AG04450 (cell line): Measurements from ENCODE around the gene SLCO2A1. TPM values are rescaled to one million over a fixed set of nuclear protein-coding genes. Genes with fewer than 3 reads are reported as not detected.

ENCODE experiments used
- CTCF ChIA-PET: fragments of 300-600, 350-600 bp; formaldehyde crosslinking; extraction: SDS; loops from one replicate; lab custom pipeline; 2022; ENCODE audit warnings: antibody characterized with exemption, inconsistent platforms; lab: Charles Lee
- POLR2A ChIA-PET: fragments of 350-600 bp; formaldehyde crosslinking; extraction: SDS; loops from one replicate; lab custom pipeline; 2021; ENCODE audit warnings: antibody characterized with exemption, inconsistent platforms; lab: Yijun Ruan, JAX
- DNase-seq: peaks from one replicate; pipeline ENCODE4 v3.0.0-alpha.2; 2011; ENCODE audit warnings: low read depth, low spot score
- H3K27ac ChIP-seq: one replicate; pipeline ENCODE4 v1.5.1; 2012; ENCODE audit warnings: low read depth, low read length, control low read depth
- H3K27me3 ChIP-seq: one replicate; pipeline ENCODE4 v1.6.0; 2012; ENCODE audit warnings: low read length; ENCODE audit not compliant: control insufficient read depth, insufficient read depth
- H3K4me3 ChIP-seq: 2 replicates; pipeline ENCODE4 v1.5.1; 2011; ENCODE audit warnings: mild to moderate bottlenecking, low read depth, low read length, control low read depth
- H3K9me3 ChIP-seq: 2 replicates; pipeline ENCODE4 v1.5.1; 2012; ENCODE audit warnings: low read length; ENCODE audit not compliant: control insufficient read depth, insufficient read depth
- polyA plus RNA-seq: library from polyadenylated mRNA; depleted of rRNA; stranded (reverse); fragments of >200 nt; gene quantifications from 2 replicates; pipeline ENCODE4 v1.2.3, GENCODE V29; 2011
- TF ChIP-seq, protein P1 (sequence below): IDR thresholded peaks from 2 replicates; pipeline ENCODE4 v1.5.1; 2011; ENCODE audit warnings: low read depth, low read length, control low read depth, inconsistent platforms

Gene SLCO2A1
- polyA plus RNA-seq, 1 experiment, result 1.6 TPM

DNA sequence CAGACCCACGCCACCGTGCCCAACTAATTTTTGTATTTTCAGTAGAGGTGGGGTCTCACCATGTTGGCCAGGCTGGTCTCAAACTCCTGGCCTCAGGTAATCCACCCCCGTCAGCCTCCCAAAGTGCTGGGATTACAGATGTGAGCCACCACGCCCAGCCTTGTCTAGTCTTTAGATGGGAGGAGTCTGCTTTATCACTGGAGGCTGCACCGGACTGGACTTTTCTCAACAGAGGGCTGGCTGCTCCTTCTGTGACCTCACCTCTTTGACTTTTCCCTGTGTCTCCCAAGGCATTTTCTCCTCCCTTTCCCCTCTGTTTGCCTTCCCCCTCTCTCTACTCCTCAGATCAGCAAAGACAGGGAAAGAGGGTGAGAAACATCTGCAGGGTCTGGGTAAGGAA, 28.5 kb downstream of the SLCO2A1 start:
- CTCF ChIA-PET, result interaction anchor here (1.0 to 1.9 kb wide), 2 partner anchors 71 to 211 kb away, joined by 3 to 5 read pairs; no protein-coding TSS in a partner anchor
- TF ChIP-seq, protein P1, sequence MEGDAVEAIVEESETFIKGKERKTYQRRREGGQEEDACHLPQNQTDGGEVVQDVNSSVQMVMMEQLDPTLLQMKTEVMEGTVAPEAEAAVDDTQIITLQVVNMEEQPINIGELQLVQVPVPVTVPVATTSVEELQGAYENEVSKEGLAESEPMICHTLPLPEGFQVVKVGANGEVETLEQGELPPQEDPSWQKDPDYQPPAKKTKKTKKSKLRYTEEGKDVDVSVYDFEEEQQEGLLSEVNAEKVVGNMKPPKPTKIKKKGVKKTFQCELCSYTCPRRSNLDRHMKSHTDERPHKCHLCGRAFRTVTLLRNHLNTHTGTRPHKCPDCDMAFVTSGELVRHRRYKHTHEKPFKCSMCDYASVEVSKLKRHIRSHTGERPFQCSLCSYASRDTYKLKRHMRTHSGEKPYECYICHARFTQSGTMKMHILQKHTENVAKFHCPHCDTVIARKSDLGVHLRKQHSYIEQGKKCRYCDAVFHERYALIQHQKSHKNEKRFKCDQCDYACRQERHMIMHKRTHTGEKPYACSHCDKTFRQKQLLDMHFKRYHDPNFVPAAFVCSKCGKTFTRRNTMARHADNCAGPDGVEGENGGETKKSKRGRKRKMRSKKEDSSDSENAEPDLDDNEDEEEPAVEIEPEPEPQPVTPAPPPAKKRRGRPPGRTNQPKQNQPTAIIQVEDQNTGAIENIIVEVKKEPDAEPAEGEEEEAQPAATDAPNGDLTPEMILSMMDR, result no peak
- no peaks in the 10 kb centered on the region for H3K27me3 ChIP-seq
- H3K9me3 ChIP-seq, result peaks cover 6% of the 10 kb centered on the region
- no peak overlapping the region for H3K27ac ChIP-seq
- no peak overlapping the region for H3K4me3 ChIP-seq
- POLR2A ChIA-PET, result no interaction called here
- DNase-seq, result no peak

DNA sequence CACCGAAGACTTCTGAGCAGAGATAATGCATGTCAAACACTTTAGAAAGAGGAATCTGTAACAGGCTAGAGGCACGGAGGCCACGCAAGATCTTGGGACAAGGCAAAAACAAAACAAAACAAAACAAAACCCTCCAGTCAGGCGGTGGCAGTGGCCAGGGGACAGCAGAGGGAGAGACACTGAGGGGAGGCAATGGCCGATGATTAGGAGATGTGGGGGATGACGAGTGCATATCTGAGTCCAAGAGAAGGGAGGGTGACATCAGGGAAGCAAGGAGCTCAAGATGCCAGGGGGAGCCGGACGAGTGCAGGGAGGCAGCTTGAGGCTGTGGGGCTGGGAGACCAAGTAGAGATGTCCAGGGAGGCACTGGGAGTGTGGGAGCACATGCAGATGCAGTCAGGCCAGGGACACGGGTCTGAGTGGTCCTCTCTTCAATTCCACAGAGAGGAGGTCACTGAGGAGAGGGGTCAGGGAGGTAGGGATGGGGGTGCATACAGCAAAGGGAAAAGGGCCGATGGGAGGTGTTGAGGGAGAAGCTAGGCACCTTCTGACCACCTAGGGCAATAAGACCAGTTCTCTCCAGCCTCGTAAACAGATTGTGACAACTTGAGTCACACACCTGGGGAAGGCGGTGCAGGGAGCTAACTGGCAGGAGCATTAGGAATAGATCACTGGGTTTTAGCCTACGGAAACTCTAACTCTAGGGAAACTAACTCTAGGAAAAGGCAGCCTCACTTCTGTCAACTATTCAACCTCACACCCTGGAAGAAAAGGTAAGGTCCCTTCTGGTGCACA, 29.6 kb downstream of the SLCO2A1 start:
- CTCF ChIA-PET, result interaction anchor here (1.0 to 1.9 kb wide), 2 partner anchors 70 to 212 kb away, joined by 3 to 5 read pairs; no protein-coding TSS in a partner anchor
- no peak for DNase-seq
- Histone ChIP-seq H3K4me3 (no peak overlapping the region), H3K9me3 (peaks cover 6% of the 10 kb centered on the region), H3K27me3 (no peaks in the 10 kb centered on the region), H3K27ac (no peak overlapping the region)
- POLR2A ChIA-PET, result no interaction called here
- TF ChIP-seq, protein P1, result no peak

DNA sequence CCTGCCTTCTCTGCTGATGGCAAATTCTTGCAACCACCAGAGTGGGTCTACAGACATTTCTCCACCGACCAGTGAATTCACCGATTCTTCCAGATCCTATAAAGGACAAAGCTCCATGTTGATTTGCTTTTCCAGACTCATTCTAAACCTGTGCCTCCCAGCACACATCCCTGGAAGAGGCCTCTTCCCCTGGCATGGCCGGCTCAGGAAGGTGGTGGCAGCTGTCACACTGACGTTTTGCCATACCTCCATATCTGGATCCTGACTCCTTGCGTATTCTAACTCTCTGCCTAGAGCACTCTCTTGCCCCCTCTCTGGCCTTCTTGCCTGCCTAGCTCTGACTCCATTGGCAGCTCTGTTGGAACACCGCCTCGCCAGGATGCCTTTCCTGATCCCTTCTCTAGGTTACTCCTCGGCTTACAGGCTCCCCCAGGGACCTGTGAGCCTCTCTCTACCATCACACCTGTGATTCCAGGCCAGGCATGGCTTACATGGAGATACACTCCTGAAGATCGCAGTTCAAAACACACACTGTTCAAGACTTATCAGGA, 31.0 kb downstream of the SLCO2A1 start:
- ChIA-PET CTCF (no interaction called here), POLR2A (no interaction called here)
- DNase-seq, result no peak
- no peak overlapping the region for H3K27ac ChIP-seq
- TF ChIP-seq, protein P1, result no peak
- no peak overlapping the region for H3K4me3 ChIP-seq
- no peaks in the 10 kb centered on the region for H3K9me3 ChIP-seq
- H3K27me3 ChIP-seq, result no peaks in the 10 kb centered on the region

DNA sequence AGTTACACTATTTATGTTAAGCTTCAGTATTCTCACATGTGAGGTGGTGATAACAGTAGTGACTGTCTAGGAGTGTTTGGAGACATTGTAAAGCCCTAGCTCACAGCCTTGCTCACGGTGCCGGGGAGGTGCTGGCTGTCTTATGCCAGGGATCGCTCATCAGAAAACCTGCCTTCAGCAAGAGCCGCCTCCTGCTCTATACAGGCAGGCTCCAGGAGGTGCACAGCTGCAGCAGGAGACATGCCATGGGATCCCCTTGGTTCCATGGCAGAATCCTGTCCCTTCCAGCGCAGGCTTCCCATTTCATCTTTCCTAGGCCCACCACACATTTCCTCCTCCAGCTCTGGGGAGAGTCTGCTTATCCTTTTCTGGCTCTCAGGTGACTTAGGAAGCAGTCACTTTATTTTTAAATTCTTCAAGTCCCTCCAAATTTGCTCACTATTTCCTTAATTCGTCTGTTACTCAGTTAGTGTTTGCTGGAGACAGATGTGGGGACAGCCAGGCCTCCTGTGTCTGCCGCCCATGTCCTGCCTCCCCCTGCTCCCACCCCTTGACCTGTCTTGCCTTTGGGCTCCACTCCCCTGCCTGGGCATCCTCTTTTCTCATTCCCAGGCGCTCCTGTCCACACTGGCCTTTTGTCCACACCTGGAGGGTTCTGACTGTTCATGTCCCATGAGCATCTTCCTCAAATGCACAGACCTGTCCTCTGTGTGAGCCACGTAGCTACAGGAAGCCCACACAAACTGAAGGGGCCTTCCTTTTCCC, 31.7 kb downstream of the SLCO2A1 start:
- Histone ChIP-seq H3K27me3 (no peaks in the 10 kb centered on the region), H3K4me3 (no peak overlapping the region), H3K27ac (no peak overlapping the region), H3K9me3 (no peaks in the 10 kb centered on the region)
- no peak for DNase-seq
- POLR2A ChIA-PET, result no interaction called here
- CTCF ChIA-PET, result interaction anchor here (1.2 kb wide), 1 partner anchor 35 kb away, joined by 3 read pairs; no protein-coding TSS in a partner anchor
- TF ChIP-seq, protein P1, result no peak
